H1 (cell line): ENCODE data around the gene PALD1. TPM values are rescaled to one million over a fixed set of nuclear protein-coding genes. Genes with fewer than 3 reads are reported as not detected.

Experiments used
- polyA plus RNA-seq, 7 experiments: library from polyadenylated mRNA; depleted of rRNA in 3 of 7; stranded (reverse) in 5 of 7; unstranded in 2 of 7; fragments of >200 nt in 5 of 7; fragments of 200-250 nt in 2 of 7; gene quantifications; 1 replicate in 5 of 7; 2 replicates in 1 of 7; 4 replicates in 1 of 7; pipeline versions ENCODE4 v1.2.1 to v1.2.3, GENCODE V29; 2011 to 2013; ENCODE audit warnings: missing spikeins in 2 of 7, mixed read lengths in 2 of 7
- total RNA-seq: library from RNA; stranded (reverse); fragmentation: NEBNext Ultra II Directional; extraction: Animal tissue kit (Norgen Biotek cat#: 25700); gene quantifications from 2 replicates; pipeline ENCODE4 v1.2.1, GENCODE V29; 2021

Gene PALD1
- total and polyA plus RNA-seq, 2 of the 8 experiments (the other 6 are each of a cell fraction or from before 2014, with no cell fraction given), result 13.3 to 32.8 TPM

Other genes starting within 250 kb of the PALD1 start
- gene PPA1, start 245.3 kb upstream of the PALD1 start, total RNA-seq, result 181 and 191 TPM in 2 replicates
- 43.7 and 77.0 TPM in 2 replicates for gene PPA1, start 245.3 kb upstream of the PALD1 start, polyA plus RNA-seq (2011; rRNA removed)
- gene NPFFR1, start 194.8 kb upstream of the PALD1 start, total RNA-seq, result 0.06 TPM in 1 of 2 replicates, not detected in the other
- gene NPFFR1, start 194.8 kb upstream of the PALD1 start, polyA plus RNA-seq (2011; rRNA removed), result 0.02 and 0.03 TPM in 2 replicates
- 25.2 and 27.1 TPM in 2 replicates for gene LRRC20, start 96.1 kb upstream of the PALD1 start, total RNA-seq
- gene LRRC20, start 96.1 kb upstream of the PALD1 start, polyA plus RNA-seq (2011; rRNA removed), result 44.5 and 60.2 TPM in 2 replicates
- gene EIF4EBP2, start 74.6 kb upstream of the PALD1 start, total RNA-seq, result 138 and 144 TPM in 2 replicates
- 39.8 and 55.3 TPM in 2 replicates for gene EIF4EBP2, start 74.6 kb upstream of the PALD1 start, polyA plus RNA-seq (2011; rRNA removed)
- gene NODAL, start 37.1 kb upstream of the PALD1 start, total RNA-seq, result 6.3 and 7.3 TPM in 2 replicates
- gene NODAL, start 37.1 kb upstream of the PALD1 start, polyA plus RNA-seq (2011; rRNA removed), result 2.0 and 5.0 TPM in 2 replicates
- gene PRF1, start 124.0 kb downstream of the PALD1 start, total RNA-seq, result not detected in 2 replicates
- 0.06 and 0.15 TPM in 2 replicates for gene PRF1, start 124.0 kb downstream of the PALD1 start, polyA plus RNA-seq (2011; rRNA removed)
- gene ADAMTS14, start 193.7 kb downstream of the PALD1 start, total RNA-seq, result 2.3 TPM in 2 replicates
- gene ADAMTS14, start 193.7 kb downstream of the PALD1 start, polyA plus RNA-seq (2011; rRNA removed), result 2.0 and 3.2 TPM in 2 replicates